Measurements from ENCODE around the gene RTN4RL1. TPM values are rescaled to one million over a fixed set of nuclear protein-coding genes. Genes with fewer than 3 reads are reported as not detected.

The RTN4RL1 gene
- total RNA-seq, 6 donors from 2014 or later, result 5.1 to 7.3 (median 6.2) TPM

GRCh38 chr17:1894753-1895339 lies 130.3 kb downstream of the RTN4RL1 start:
- ATAC-seq (ENCODE audit: low FRiP score in 2 of 2), result peak in 1 of 2 donors; percentile 90
- H3K36me3 ChIP-seq, result peaks cover 12 to 89% (median 56%) of the 10 kb centered on the region in 4 donors

GRCh38 chr17:1890758-1891450 lies 134.2 kb downstream of the RTN4RL1 start:
- no peak for ATAC-seq (ENCODE audit: low FRiP score in 2 of 2)
- Histone ChIP-seq H3K36me3 (peaks cover 11 to 95% (median 53%) of the 10 kb centered on the region in 4 donors), H3K27me3 (no peaks in the 10 kb centered on the region), H3K9me3 (no peaks in the 10 kb centered on the region), H3K4me3 (no peak overlapping the region), H3K4me1 (peaks cover 0 to 4% (median 0%) of the 10 kb centered on the region in 4 donors), H3K27ac (no peak overlapping the region)
- no peak for DNase-seq
- 83 to 88% methylated on average over 15 of the region's 15 CpGs for WGBS, 2 donors
- TF ChIP-seq POLR2A (IDR thresholded peaks at IDR 0.05) (no peak), EP300 (IDR thresholded peaks at IDR 0.05) (no peak), CTCF (IDR thresholded peaks at IDR 0.05) (no peak), POLR2AphosphoS5 (IDR thresholded peaks at IDR 0.05) (no peak)

More at GRCh38 chr17:1894753-1895339, 130.3 kb downstream of the RTN4RL1 start:
- Histone ChIP-seq H3K27ac (no peak overlapping the region), H3K9me3 (no peaks in the 10 kb centered on the region), H3K27me3 (no peaks in the 10 kb centered on the region), H3K4me1 (peaks cover 0 to 4% (median 0%) of the 10 kb centered on the region in 4 donors), H3K4me3 (no peak overlapping the region)
- TF ChIP-seq CTCF (IDR thresholded peaks at IDR 0.05) (no peak), POLR2A (IDR thresholded peaks at IDR 0.05) (no peak), EP300 (IDR thresholded peaks at IDR 0.05) (no peak), POLR2AphosphoS5 (IDR thresholded peaks at IDR 0.05) (no peak)
- DNase-seq, result peak in 1 of 2 donors; percentile 59
- 65 to 82% methylated on average over 7 of the region's 7 CpGs for WGBS, 2 donors

- DNase-seq (no peak), ATAC-seq (ENCODE audit: low FRiP score in 2 of 2) (no peak)
- peaks cover 30 to 97% (median 67%) of the 10 kb centered on the region in 4 donors for H3K36me3 ChIP-seq
- TF ChIP-seq POLR2AphosphoS5 (IDR thresholded peaks at IDR 0.05) (no peak), CTCF (IDR thresholded peaks at IDR 0.05) (no peak), EP300 (IDR thresholded peaks at IDR 0.05) (no peak), POLR2A (IDR thresholded peaks at IDR 0.05) (no peak)
- no peak overlapping the region for H3K27ac ChIP-seq
- WGBS, 2 donors, result 80 to 88% methylated on average over 14 of the region's 14 CpGs
- H3K4me3 ChIP-seq, result no peak overlapping the region
- no peaks in the 10 kb centered on the region for H3K27me3 ChIP-seq
- no peaks in the 10 kb centered on the region for H3K9me3 ChIP-seq
- H3K4me1 ChIP-seq, result no peaks in the 10 kb centered on the region
Observed at GRCh38 chr17:1888741-1889140, 136.4 kb downstream of the RTN4RL1 start.

Small RNAs within 50 kb of the gene (small RNA-seq; reads per million reads assigned to genes)
- gene AC090617.9 (0 reads per million in 4 donors), gene MIR132 (5.7 to 26.8 (median 7.5) reads per million in 4 donors), gene MIR212 (1.2 to 12.5 (median 1.9) reads per million in 4 donors), gene OVCA2 (0 reads per million in 4 donors)

Other genes with a start within 250 kb of the RTN4RL1 start
- gene SMYD4, start 195.4 kb downstream of the RTN4RL1 start, total RNA-seq, result 10 to 100 TPM in 5 of 6 donors, 1 to 10 TPM in 1; 9.1 to 28.3 (median 17.3) TPM
- gene RPA1, start 195.3 kb downstream of the RTN4RL1 start, total RNA-seq, result 10 to 100 TPM; 14.1 to 82.3 (median 24.8) TPM
- 100 to 1,000 TPM in 1 of 6 donors, 10 to 100 TPM in 5; 28.8 to 129 (median 45.1) TPM for gene DPH1, start 4.8 kb upstream of the RTN4RL1 start, total RNA-seq
- 10 to 100 TPM; 20.1 to 56.1 (median 33.5) TPM for gene OVCA2, start 16.7 kb upstream of the RTN4RL1 start, total RNA-seq
- gene HIC1, start 29.8 kb upstream of the RTN4RL1 start, total RNA-seq, result 10 to 100 TPM in 5 of 6 donors, 1 to 10 TPM in 1; 8.0 to 25.5 (median 19.1) TPM